Measurements from ENCODE around the gene SCN4B. TPM values are rescaled to one million over a fixed set of nuclear protein-coding genes. Genes with fewer than 3 reads are reported as not detected.
A peak's percentile ranks its signal among the peaks of the same experiment; 100 is the strongest.

SCN4B gene
- total RNA-seq, 1 experiment from 2014 or later = 1.6 TPM

DNA sequence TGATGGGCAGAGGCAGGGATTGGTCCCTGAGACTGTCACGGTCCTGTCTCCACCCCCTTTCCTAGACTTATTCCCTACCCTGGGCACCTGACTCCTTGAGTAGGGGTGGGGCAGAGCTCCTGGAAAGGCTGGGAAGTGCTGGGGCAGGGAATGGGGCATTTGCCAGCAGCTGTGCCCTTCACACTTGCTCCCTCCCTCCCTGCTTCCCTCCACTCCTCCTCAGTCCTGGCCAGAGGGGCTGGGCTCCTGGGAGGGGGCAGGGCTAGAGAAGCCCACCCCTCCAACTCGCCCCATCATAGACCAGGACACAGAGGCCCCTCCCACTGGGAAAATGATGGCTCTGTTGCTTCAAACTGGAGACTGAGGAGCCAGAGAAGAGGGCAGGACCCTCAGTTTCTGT lies 12.3 kb upstream of the SCN4B start:
- no peak overlapping the region for H3K4me2 ChIP-seq (ENCODE audit: insufficient read depth, insufficient read length, low read length)

More for the DNA sequence above, 12.3 kb upstream of the SCN4B start:
- no peak overlapping the region for H3T11ph ChIP-seq (ENCODE audit: low read length)
- peaks cover 4% of the 10 kb centered on the region; the same call in 1 of the 2 replicates for H3K27me3 ChIP-seq (ENCODE audit: insufficient read depth, low read length)
- no peak overlapping the region for H2BK12ac ChIP-seq (ENCODE audit: insufficient read length, low read depth, low read length)
- H3K4me1 ChIP-seq (ENCODE audit: insufficient read depth, low read length) = 0 out of 2 replicates have a peak, but pooled peaks cover 3% of the 10 kb centered on the region
- no peak overlapping the region for H2BK15ac ChIP-seq (ENCODE audit: low read depth, low read length)
- no CpG with 5 or more reads among the region's 2 CpGs for WGBS (ENCODE audit: extremely low coverage, insufficient read length, low lambda C conversion rate)
- H3K18ac ChIP-seq (ENCODE audit: insufficient read length, low read depth, low read length) = no peak overlapping the region
- no peak overlapping the region for H3K56ac ChIP-seq (ENCODE audit: insufficient read length, low read depth, low read length)
- peak; percentile 54 for DNase-seq
- H3K4me3 Mint-ChIP-seq = no peak overlapping the region
- no peaks in the 10 kb centered on the region for H3K36me3 Mint-ChIP-seq (ENCODE audit: insufficient read depth in 1 of 3, low read depth in 3 of 3)
- no peak overlapping the region for H2AFZ ChIP-seq (ENCODE audit: low read length)
- TF ChIP-seq, protein P1, sequence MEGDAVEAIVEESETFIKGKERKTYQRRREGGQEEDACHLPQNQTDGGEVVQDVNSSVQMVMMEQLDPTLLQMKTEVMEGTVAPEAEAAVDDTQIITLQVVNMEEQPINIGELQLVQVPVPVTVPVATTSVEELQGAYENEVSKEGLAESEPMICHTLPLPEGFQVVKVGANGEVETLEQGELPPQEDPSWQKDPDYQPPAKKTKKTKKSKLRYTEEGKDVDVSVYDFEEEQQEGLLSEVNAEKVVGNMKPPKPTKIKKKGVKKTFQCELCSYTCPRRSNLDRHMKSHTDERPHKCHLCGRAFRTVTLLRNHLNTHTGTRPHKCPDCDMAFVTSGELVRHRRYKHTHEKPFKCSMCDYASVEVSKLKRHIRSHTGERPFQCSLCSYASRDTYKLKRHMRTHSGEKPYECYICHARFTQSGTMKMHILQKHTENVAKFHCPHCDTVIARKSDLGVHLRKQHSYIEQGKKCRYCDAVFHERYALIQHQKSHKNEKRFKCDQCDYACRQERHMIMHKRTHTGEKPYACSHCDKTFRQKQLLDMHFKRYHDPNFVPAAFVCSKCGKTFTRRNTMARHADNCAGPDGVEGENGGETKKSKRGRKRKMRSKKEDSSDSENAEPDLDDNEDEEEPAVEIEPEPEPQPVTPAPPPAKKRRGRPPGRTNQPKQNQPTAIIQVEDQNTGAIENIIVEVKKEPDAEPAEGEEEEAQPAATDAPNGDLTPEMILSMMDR (conservative IDR thresholded peaks at IDR 0.05) = no peak
- no peak overlapping the region for H3K9ac ChIP-seq (ENCODE audit: extremely low read depth, insufficient read length, low read length)
- no peak overlapping the region for H3K4ac ChIP-seq (ENCODE audit: low read depth, low read length)
- H3K27ac Mint-ChIP-seq = no peak overlapping the region
- no peak overlapping the region for H2BK120ac ChIP-seq (ENCODE audit: low read depth, low read length, poor library complexity, severe bottlenecking)
- no peaks in the 10 kb centered on the region for H3K79me1 ChIP-seq (ENCODE audit: insufficient read depth, low read depth, low read length, poor library complexity, severe bottlenecking)
- no peaks in the 10 kb centered on the region for H3K9me3 ChIP-seq (ENCODE audit: control insufficient read depth, low read depth, low read length)
- no peak overlapping the region for H3K27ac ChIP-seq (ENCODE audit: insufficient read length, low read depth, low read length)
- peaks cover 7 to 23% of the 10 kb centered on the region in 2 experiments for H3K4me1 Mint-ChIP-seq
- no peak overlapping the region for H4K8ac ChIP-seq (replicated peaks; ENCODE audit: insufficient read length, low read depth, low read length)
- H3K23ac ChIP-seq (ENCODE audit: insufficient read length, low read depth, low read length) = no peak overlapping the region
- H3K14ac ChIP-seq (ENCODE audit: insufficient read depth, low read length) = no peak overlapping the region
- no peak overlapping the region for H2BK20ac ChIP-seq (ENCODE audit: low read depth, low read length, poor library complexity, severe bottlenecking)
- no peak overlapping the region for H4K91ac ChIP-seq (ENCODE audit: insufficient read length, low read depth, low read length)
- H4K20me1 ChIP-seq (ENCODE audit: control insufficient read depth, insufficient read depth, insufficient read length) = no peaks in the 10 kb centered on the region
- no peaks in the 10 kb centered on the region for H3K23me2 ChIP-seq (ENCODE audit: insufficient read length, low read depth, low read length, poor library complexity, severe bottlenecking)
- H2AK5ac ChIP-seq (ENCODE audit: insufficient read length, low read length) = no peak overlapping the region
- peaks cover 91% of the 10 kb centered on the region for H3K27me3 Mint-ChIP-seq (ENCODE audit: low read depth)
- H2BK5ac ChIP-seq (ENCODE audit: insufficient read length, low read length) = no peak overlapping the region
- H4K5ac ChIP-seq (ENCODE audit: insufficient read length, low read depth, low read length) = no peak overlapping the region
- H3K9me3 Mint-ChIP-seq = no peaks in the 10 kb centered on the region
- H3K79me2 ChIP-seq (ENCODE audit: insufficient read depth, low read length) = no peaks in the 10 kb centered on the region
